Measurements from ENCODE around the gene TRIOBP. TPM values are rescaled to one million over a fixed set of nuclear protein-coding genes. Genes with fewer than 3 reads are reported as not detected.

The TRIOBP gene
- total and polyA plus RNA-seq, 2 of the 4 experiments (the other 2 are of a cell fraction): 46.4 to 69.8 TPM

DNA sequence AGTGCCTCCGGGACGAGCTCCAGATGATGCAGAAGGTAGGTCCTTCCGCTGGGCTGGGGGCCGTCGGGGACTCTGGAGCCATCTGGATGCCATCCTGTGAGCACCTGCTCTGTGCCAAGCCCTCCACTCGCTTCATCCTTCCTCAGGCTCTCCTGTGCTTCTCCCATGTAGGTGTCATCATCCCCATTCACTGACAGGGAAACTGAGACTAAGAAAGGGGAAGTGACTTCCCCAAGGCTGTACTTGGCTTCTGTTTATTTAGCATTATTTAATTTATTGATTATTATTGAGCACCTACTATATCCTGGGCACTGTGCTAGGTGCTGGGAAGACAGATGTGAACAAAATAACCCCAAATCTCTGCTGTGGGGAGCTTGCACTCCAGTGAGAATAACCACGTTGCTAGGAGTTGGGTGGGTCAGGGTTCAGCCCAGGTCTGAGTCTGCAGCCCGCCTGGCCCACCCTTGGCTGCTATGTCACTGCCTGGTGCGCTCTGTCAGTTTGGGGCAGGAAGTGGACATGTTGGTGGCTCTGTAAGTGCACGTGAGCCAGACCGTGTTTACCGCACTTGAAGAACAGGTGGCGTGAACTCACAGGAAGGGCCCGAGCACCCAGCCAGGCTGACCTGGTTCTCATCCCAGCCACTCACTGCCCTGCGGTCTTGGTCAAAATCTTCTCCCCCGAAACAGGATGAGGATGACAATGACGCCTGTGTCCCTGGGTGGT lies 75.0 kb downstream of the TRIOBP start:
- Histone ChIP-seq H3K23ac (ENCODE audit: low read depth, low read length) (no peak overlapping the region), H3K56ac (ENCODE audit: extremely low read depth, insufficient read depth, low read length) (no peak overlapping the region), H3K4ac (ENCODE audit: low read depth, low read length) (no peak overlapping the region), H3K4me1 (ENCODE audit: control insufficient read depth, insufficient read depth, low read length) (peaks cover 16% of the 10 kb centered on the region), H2AK9ac (replicated peaks; ENCODE audit: low read depth, low read length, poor library complexity) (peak overlapping the region; percentile 37), H2BK20ac (ENCODE audit: low read depth, low read length) (no peak overlapping the region), H2BK120ac (ENCODE audit: low read depth, low read length) (no peak overlapping the region), H3K9me3 (ENCODE audit: control insufficient read depth, insufficient read depth, low read length) (no peaks in the 10 kb centered on the region), H3K14ac (replicated peaks; ENCODE audit: low read depth, low read length) (no peak overlapping the region), H2AK5ac (ENCODE audit: low read depth, low read length) (no peak overlapping the region), H4K91ac (ENCODE audit: insufficient read depth, low read depth, low read length) (no peak overlapping the region), H2BK5ac (ENCODE audit: low read depth, low read length, poor library complexity, severe bottlenecking) (no peak overlapping the region), H4K20me1 (ENCODE audit: insufficient read depth, low read length) (peaks cover 9% of the 10 kb centered on the region), H4K5ac (ENCODE audit: low read depth, low read length) (no peak overlapping the region), H2AFZ (replicated peaks; ENCODE audit: low read length, poor library complexity) (no peak overlapping the region), H3K79me1 (ENCODE audit: low read depth in 1 of 2, low read length in 2 of 2) (peaks cover 0 to 46% of the 10 kb centered on the region in 2 experiments; a peak in 3 of 4 replicates), H3K36me3 (ENCODE audit: control insufficient read depth, insufficient read depth, low read length) (peaks cover 55% of the 10 kb centered on the region), H3K27me3 (ENCODE audit: control insufficient read depth, insufficient read depth, low read length) (no peaks in the 10 kb centered on the region), H2BK15ac (ENCODE audit: low read depth, low read length) (no peak overlapping the region), H3K27ac (ENCODE audit: insufficient read depth, low read length) (no peak overlapping the region), H3K9ac (ENCODE audit: low read depth, low read length) (no peak overlapping the region), H3K4me3 (ENCODE audit: insufficient read depth, low read depth, low read length) (no peak overlapping the region), H3K18ac (ENCODE audit: low read depth, low read length) (no peak overlapping the region), H3K9me1 (ENCODE audit: insufficient read depth, low read length) (peaks cover 19% of the 10 kb centered on the region), H3K4me2 (ENCODE audit: low read depth, low read length) (no peak overlapping the region), H4K8ac (ENCODE audit: low read depth in 2 of 2, low read length in 2 of 2) (no peak overlapping the region)
- DNase-seq (no peak), ATAC-seq (ENCODE audit: low read depth) (no peak)
- 95% methylated on average over 3 of the region's 17 CpGs; no CpG with 5 or more reads in 1 of the 2 experiments for WGBS, 2 experiments (ENCODE audit: extremely low coverage in 2 of 2, insufficient read length in 1 of 2)
- in situ Hi-C loops (cut with MboI; ENCODE audit: low sequenced_read_pairs) (no loop called here), intact Hi-C loops (cut with micrococcal nuclease) (no loop called here), dilution Hi-C loops (cut with HindIII; ENCODE audit: low sequenced_read_pairs, unreplicated experiment) (no loop called here)
- POLR2A ChIA-PET (ENCODE audit: unreplicated experiment): no interaction called here
- CTCF ChIA-PET: no interaction called here
- TF ChIP-seq NFE2L2 (IDR thresholded peaks at IDR 0.05; ENCODE audit: low read depth, low read length) (no peak), MAZ (IDR thresholded peaks at IDR 0.05; ENCODE audit: borderline replicate concordance, low read depth, low read length) (no peak), CTCF (conservative IDR thresholded peaks at IDR 0.05; ENCODE audit: low read depth, low read length) (no peak), POLR2A (IDR thresholded peaks at IDR 0.05; ENCODE audit: low read depth, low read length) (no peak)
- no TSS peak for BruUV-seq (replicated peaks)

Data from IMR-90 (cell line).